A673 (cell line): ENCODE results near the gene RORB. TPM values are rescaled to one million over a fixed set of nuclear protein-coding genes. Genes with fewer than 3 reads are reported as not detected.

Experiments
- BruUV-seq: library from RNA; stranded (reverse); fragments of 400-500 nt; replicated peaks from 2 replicates; lab custom pipeline; 2021; lab: Mats Ljungman, UMichigan
- CTCF ChIA-PET: fragments of 300-600 bp; sonication (Branson Sonifier 250); formaldehyde crosslinking; loops from one replicate; lab custom pipeline; 2022; ENCODE audit warnings: antibody characterized with exemption; lab: Charles Lee
- POLR2A ChIA-PET: fragments of 300-600 bp; sonication (Branson Sonifier 250); formaldehyde crosslinking; loops from one replicate; lab custom pipeline; 2022; ENCODE audit warnings: antibody characterized with exemption; ENCODE audit not compliant: low non-redundant PET; lab: Charles Lee
- DNase-seq: peaks from one replicate; pipeline ENCODE4 v3.0.0-alpha.2; 2015; ENCODE audit warnings: low spot score
- H3K27ac ChIP-seq: fragments of 200-600 bp; sonication (generic); 2 replicates; pipeline ENCODE4 v1.5.1; 2016; ENCODE audit warnings: mixed run types, low read depth, mild to moderate bottlenecking, mixed read lengths, antibody characterized with exemption, low read length; ENCODE audit not compliant: poor library complexity, severe bottlenecking
- H3K27me3 ChIP-seq: fragments of 200-600 bp; sonication (generic); replicated peaks from 2 replicates; pipeline ENCODE4 v1.6.1; 2017; ENCODE audit warnings: mixed run types, low read depth, mild to moderate bottlenecking, mixed read lengths, antibody characterized with exemption, low read length; ENCODE audit not compliant: insufficient read depth, poor library complexity
- H3K36me3 ChIP-seq: fragments of 200-600 bp; sonication (generic); 2 replicates; pipeline ENCODE4 v1.6.1; 2016; ENCODE audit warnings: mixed run types, mild to moderate bottlenecking, mixed read lengths, antibody characterized with exemption, low read length; ENCODE audit not compliant: insufficient read depth, poor library complexity, severe bottlenecking
- H3K4me1 ChIP-seq: fragments of 200-600 bp; sonication (generic); 2 replicates; pipeline ENCODE4 v1.6.1; 2017; ENCODE audit warnings: mixed run types, mild to moderate bottlenecking, mixed read lengths, antibody characterized with exemption, low read length; ENCODE audit not compliant: insufficient read depth, poor library complexity, severe bottlenecking
- H3K4me3 ChIP-seq: fragments of 200-600 bp; sonication (generic); 2 replicates; pipeline ENCODE4 v1.5.1; 2016; ENCODE audit warnings: low read depth, mixed run types, mild to moderate bottlenecking, mixed read lengths, low read length; ENCODE audit not compliant: poor library complexity, severe bottlenecking
- H3K9me3 ChIP-seq: fragments of 200-600 bp; sonication (generic); 2 replicates; pipeline ENCODE4 v1.6.1; 2016; ENCODE audit warnings: mixed run types, low read depth, mild to moderate bottlenecking, mixed read lengths, antibody characterized with exemption, low read length; ENCODE audit not compliant: poor library complexity, severe bottlenecking
- EZH2 ChIP-seq: fragments of 200-600 bp; sonication (generic); IDR thresholded peaks from 2 replicates; pipeline ENCODE4 v1.6.1; 2017; ENCODE audit warnings: borderline replicate concordance, low read depth, mild to moderate bottlenecking, mixed read lengths, antibody characterized with exemption, low read length; ENCODE audit not compliant: poor library complexity, severe bottlenecking
- intact Hi-C: fragments of 100-400 bp; cut with micrococcal nuclease; formaldehyde crosslinking; loops from one replicate; pipeline ENCODE4 v1.10.0; 2022; ENCODE audit not compliant: unreplicated experiment
- total RNA-seq: library from RNA; stranded (reverse); gene quantifications from 2 replicates; pipeline ENCODE4 v1.2.3, GENCODE V29; 2021
- TF ChIP-seq, protein P1 (sequence below): fragments of 300-800, 200-600 bp; sonication (generic); conservative IDR thresholded peaks from 2 replicates; pipeline ENCODE4 v1.5.1; 2017; ENCODE audit warnings: low read depth, mild to moderate bottlenecking, antibody characterized with exemption, low read length, moderate library complexity, mixed read lengths

The RORB gene
- total RNA-seq, 1 experiment from 2014 or later, result 0.02 TPM

DNA sequence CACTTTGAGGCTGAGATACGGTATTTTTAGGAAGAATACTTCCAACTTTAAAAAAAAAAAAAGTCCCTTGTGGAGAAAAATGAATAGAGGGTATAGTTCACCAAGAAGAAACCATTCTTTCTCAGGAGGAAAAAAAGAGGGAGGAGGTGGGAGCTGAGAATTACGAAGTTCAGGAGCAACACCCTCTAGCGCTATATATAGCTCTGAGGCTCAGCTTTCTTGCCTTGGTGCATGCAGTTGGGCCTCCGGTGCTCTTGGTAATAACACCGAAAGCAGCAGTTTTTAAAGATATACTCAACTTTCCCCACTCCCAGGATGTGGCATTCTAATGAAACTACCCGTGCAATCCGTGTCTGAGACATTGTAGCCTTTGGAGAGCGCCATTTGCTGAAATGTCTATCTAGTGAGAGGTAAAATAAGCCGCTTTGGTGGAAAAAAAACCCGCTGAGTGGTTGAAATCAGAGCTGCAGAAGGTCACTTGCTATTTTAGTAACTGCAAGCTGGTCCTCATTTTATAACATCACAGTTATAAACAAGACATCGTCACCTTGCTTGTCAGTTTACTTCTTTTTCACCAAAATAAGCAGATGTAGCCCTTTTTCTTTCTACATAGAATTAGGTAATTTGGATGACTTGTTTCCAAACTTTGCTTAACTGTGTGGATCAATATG is 156.4 kb downstream of the RORB start:
- no TSS peak for BruUV-seq
- no peaks in the 10 kb centered on the region for H3K9me3 ChIP-seq
- no peak for DNase-seq
- TF ChIP-seq EZH2, result no peak
- TF ChIP-seq, protein P1, sequence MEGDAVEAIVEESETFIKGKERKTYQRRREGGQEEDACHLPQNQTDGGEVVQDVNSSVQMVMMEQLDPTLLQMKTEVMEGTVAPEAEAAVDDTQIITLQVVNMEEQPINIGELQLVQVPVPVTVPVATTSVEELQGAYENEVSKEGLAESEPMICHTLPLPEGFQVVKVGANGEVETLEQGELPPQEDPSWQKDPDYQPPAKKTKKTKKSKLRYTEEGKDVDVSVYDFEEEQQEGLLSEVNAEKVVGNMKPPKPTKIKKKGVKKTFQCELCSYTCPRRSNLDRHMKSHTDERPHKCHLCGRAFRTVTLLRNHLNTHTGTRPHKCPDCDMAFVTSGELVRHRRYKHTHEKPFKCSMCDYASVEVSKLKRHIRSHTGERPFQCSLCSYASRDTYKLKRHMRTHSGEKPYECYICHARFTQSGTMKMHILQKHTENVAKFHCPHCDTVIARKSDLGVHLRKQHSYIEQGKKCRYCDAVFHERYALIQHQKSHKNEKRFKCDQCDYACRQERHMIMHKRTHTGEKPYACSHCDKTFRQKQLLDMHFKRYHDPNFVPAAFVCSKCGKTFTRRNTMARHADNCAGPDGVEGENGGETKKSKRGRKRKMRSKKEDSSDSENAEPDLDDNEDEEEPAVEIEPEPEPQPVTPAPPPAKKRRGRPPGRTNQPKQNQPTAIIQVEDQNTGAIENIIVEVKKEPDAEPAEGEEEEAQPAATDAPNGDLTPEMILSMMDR, result no peak
- H3K4me1 ChIP-seq, result no peaks in the 10 kb centered on the region
- CTCF ChIA-PET, result no interaction called here
- no peaks in the 10 kb centered on the region for H3K36me3 ChIP-seq
- POLR2A ChIA-PET, result no interaction called here
- intact Hi-C loops, result no loop called here
- H3K27ac ChIP-seq, result no peak overlapping the region
- peaks cover under 1% of the 10 kb centered on the region for H3K27me3 ChIP-seq
- no peak overlapping the region for H3K4me3 ChIP-seq

DNA sequence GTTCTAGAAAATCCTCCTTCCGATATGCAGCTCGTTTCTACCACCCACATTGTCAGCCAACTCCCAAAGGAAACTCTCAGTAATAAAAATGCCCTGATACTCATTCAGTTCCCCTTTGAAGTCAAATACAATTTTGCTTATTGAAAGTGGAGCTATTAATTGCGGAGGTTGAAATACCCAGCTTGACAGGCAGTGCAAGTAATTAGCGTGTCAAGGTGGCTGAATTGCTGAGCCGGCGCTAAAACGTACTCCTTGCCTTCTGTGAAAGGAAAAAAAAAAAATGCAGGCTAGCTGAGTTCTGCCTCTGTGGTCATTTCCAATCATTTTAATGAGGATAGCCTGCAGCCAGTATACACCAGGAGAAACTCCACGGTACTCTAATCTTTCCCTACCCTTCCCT is 165.5 kb downstream of the RORB start:
- Histone ChIP-seq H3K4me1 (no peaks in the 10 kb centered on the region), H3K9me3 (no peaks in the 10 kb centered on the region), H3K27me3 (peaks cover 16% of the 10 kb centered on the region), H3K36me3 (no peaks in the 10 kb centered on the region), H3K27ac (no peak overlapping the region), H3K4me3 (no peak overlapping the region)
- no peak for DNase-seq
- ChIA-PET POLR2A (no interaction called here), CTCF (no interaction called here)
- intact Hi-C loops, result no loop called here
- TF ChIP-seq, protein P1, result no peak
- no peak for TF ChIP-seq EZH2
- BruUV-seq, result no TSS peak

DNA sequence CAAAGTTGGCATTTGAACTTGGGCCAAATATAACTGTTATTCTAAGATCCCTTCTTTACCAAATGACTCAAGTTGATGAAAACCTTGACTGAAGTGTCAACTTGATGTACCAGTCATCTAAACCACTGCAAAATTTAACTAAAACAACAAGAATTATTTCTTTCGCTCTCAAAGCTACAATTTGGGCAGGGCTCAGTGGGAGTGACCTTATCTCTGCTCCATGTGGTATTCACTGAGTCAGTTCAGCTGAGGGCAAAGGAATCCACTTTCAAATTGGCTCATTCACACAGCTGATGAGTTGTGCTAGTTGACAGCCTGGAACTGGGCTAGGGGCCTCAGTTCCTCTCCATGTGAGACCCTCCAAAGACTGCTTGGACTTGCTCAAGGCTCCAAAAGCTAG is 166.3 kb downstream of the RORB start:
- H3K4me1 ChIP-seq, result no peaks in the 10 kb centered on the region
- DNase-seq, result no peak
- BruUV-seq, result no TSS peak
- H3K27ac ChIP-seq, result no peak overlapping the region
- ChIA-PET POLR2A (no interaction called here), CTCF (no interaction called here)
- H3K36me3 ChIP-seq, result no peaks in the 10 kb centered on the region
- peaks cover 16% of the 10 kb centered on the region for H3K27me3 ChIP-seq
- intact Hi-C loops, result no loop called here
- no peaks in the 10 kb centered on the region for H3K9me3 ChIP-seq
- no peak for TF ChIP-seq EZH2
- TF ChIP-seq, protein P1, result no peak
- no peak overlapping the region for H3K4me3 ChIP-seq
